RWPE1 (cell line): ENCODE measurements around the gene PLXNB2.

Experiments used
- CTCF ChIA-PET: fragments of 350-600 bp; sonication (Branson Sonifier 250); formaldehyde crosslinking; extraction: SDS; loops from one replicate; lab custom pipeline; 2021; lab: Yijun Ruan, JAX
- POLR2A ChIA-PET: fragments of 400-600 bp; formaldehyde crosslinking; extraction: SDS; loops from one replicate; lab custom pipeline; 2020; ENCODE audit warnings: antibody characterized with exemption; ENCODE audit not compliant: low non-redundant PET; lab: Yijun Ruan, JAX
- DNase-seq: peaks from one replicate; pipeline ENCODE4 v3.0.0; 2012; ENCODE audit warnings: low spot score
- H3K27ac ChIP-seq: fragments of 450-650 bp; 2 replicates; pipeline ENCODE4 v1.5.1; 2017
- TF ChIP-seq, protein P1 (sequence below): fragments of 450-650 bp; conservative IDR thresholded peaks from 2 replicates; pipeline ENCODE4 v1.5.1; 2017; ENCODE audit warnings: low read depth, mild to moderate bottlenecking

Gene PLXNB2

DNA sequence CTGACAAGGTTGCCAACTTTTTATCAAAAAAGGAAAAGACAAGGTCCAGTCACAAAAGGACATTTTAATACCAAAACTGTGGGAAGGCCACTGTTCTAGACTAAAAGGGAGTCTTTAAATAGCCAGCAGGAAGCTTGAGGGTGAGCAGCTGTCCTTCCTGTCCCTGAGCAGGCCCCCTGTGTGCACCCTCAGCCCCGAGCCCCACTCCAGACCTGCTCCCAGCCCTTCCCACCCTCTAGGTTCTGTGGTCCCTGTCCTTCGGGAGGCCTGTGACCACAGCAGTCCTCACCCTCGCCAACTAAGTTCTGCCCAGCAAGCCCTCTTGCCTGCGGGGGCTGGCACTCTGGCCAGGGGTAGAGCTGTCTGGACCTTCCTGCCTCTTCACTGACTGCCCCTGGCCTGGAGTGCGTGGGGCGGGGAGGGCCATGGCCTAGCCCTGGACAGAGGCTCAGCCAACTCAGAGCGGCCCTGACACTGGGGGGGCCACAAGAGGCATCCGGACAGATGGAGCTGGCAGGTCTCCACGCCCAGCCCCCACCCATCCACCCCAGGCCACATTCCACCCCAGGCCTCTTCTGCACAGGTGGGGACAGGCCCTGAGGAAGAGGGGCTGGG lies 1.6 kb upstream of the PLXNB2 start:
- POLR2A ChIA-PET: no interaction called here
- peak overlapping the region; percentile 100 for H3K27ac ChIP-seq
- no peak for DNase-seq
- CTCF ChIA-PET: no interaction called here
- TF ChIP-seq, protein P1, sequence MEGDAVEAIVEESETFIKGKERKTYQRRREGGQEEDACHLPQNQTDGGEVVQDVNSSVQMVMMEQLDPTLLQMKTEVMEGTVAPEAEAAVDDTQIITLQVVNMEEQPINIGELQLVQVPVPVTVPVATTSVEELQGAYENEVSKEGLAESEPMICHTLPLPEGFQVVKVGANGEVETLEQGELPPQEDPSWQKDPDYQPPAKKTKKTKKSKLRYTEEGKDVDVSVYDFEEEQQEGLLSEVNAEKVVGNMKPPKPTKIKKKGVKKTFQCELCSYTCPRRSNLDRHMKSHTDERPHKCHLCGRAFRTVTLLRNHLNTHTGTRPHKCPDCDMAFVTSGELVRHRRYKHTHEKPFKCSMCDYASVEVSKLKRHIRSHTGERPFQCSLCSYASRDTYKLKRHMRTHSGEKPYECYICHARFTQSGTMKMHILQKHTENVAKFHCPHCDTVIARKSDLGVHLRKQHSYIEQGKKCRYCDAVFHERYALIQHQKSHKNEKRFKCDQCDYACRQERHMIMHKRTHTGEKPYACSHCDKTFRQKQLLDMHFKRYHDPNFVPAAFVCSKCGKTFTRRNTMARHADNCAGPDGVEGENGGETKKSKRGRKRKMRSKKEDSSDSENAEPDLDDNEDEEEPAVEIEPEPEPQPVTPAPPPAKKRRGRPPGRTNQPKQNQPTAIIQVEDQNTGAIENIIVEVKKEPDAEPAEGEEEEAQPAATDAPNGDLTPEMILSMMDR: no peak

DNA sequence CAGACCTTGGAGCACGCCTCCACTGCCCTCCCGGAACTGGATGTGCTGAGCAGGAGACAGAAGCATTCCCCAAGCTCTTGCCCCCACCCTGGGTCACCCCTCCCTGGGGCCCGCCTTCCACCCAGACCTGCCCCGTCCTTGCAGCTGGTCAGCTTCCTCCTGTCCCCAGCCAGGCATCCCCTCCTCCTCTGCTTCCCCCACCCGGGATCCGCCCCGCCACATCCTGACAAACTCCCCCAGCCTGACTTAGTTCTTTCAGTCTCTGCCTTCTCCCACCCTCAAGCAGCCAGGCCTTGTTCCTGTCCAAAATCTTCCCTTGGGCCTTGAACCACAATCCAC lies 1.1 kb upstream of the PLXNB2 start:
- ChIA-PET POLR2A (no interaction called here), CTCF (no interaction called here)
- TF ChIP-seq, protein P1: no peak
- peak overlapping the region; percentile 100 for H3K27ac ChIP-seq
- DNase-seq: no peak

DNA sequence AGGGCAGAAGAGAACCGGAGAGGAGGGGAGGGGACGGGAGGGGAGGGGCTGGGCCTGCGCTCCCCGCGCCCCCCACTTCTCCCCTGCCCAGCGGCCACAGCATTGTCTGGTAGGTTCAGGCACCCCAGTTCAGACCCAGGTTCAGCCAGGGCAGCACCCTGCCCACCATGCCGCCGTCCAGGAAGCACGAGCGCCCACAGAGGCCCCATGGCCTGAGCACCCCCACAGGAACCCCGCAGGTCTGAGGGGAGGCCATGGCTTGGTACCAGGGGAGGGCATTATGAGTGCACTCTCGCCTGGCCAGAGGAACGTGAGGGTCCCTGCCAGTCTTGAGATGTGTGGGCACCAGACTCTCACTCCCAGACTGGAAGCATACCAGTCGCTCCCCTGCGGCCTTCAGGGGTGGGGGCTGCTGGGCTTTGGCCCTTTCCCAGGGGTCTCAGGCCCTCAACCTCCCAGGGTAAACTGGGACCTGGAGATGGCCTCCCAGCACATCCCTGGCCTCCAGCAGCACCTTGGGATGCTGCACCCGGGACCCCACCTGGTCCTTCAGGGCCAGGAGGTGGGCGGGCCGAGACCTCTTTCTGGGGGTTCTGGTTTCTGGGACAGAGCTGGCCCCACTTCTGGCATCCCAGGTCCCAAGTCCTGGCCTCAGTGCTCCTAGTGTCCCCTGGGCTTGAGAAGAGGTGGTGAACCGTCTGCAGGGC lies 597 bp upstream of the PLXNB2 start:
- CTCF ChIA-PET: no interaction called here
- TF ChIP-seq, protein P1: no peak
- DNase-seq: no peak
- H3K27ac ChIP-seq: peak overlapping the region; percentile 100
- POLR2A ChIA-PET: no interaction called here

DNA sequence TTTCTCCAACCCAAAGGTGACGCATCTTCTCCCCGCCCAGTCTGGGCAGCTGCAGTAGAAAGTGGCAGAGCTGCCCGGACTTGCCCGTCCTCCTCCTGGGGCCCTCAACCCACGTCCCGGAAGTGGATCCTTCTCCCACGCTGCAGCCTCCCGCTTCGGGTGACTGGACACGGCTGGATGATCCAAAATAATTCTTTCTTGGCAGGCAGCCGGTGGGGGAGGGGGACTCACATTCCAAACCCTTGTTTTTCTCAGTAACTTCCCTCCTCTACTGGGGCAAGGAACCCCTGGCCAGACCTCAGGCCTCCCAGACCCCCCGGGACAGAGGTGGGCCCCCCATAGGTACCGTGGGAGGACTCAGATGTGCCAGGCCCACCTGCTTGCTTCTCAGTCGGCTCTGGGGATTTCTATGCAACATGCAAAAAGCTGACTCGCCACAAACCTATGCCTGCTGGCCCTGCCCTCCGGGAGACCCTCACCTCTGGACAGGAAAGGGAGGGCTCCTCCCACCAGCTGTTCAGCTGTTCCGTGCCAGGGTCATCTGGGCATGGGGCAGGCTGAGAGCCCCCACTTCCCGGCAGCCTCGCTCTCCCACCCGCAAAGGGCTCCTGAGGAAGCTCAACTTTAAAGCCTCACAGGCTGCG lies 1.4 kb downstream of the PLXNB2 start:
- H3K27ac ChIP-seq: peak overlapping the region; percentile 100
- ChIA-PET POLR2A (interaction anchor here (0.6 to 1.1 kb wide), 2 partner anchors 12 to 55 kb away, joined by 3 read pairs; no protein-coding TSS in a partner anchor), CTCF (interaction anchor here (0.8 to 1.1 kb wide), 2 partner anchors 24 to 35 kb away, joined by 3 to 4 read pairs; no protein-coding TSS in a partner anchor)
- TF ChIP-seq, protein P1: no peak
- peak; percentile 94 for DNase-seq

DNA sequence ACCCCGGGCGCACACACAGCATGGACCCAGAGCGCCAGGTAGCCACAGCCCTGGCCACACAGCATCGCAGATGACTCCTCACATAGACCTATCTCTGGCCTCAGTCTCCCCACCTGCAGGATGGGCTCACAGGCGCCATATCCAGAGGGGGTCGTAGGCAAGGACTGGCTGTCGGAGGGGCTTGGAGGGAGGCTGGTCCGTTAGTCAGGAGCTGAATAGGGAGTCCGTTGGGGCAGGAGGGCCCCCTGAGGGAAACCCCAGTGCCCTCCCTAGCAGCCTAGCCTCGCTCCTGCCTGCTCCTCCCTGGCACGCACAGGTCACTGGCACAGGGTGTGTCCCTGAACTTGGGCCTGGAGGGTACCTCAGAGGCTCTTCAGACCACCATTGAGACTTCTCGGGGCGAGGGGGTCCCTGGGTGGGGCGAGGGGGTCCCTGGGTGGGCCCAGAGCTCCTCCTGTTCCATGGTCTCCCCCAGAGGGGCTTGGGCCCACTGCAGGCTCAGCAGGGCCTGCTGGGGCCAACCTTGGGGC lies 2.0 kb downstream of the PLXNB2 start:
- TF ChIP-seq, protein P1: no peak
- ChIA-PET POLR2A (interaction anchor here (0.6 to 1.1 kb wide), 2 partner anchors 11 to 55 kb away, joined by 3 read pairs; no protein-coding TSS in a partner anchor), CTCF (interaction anchor here (0.8 to 1.1 kb wide), 2 partner anchors 24 to 34 kb away, joined by 3 to 4 read pairs; no protein-coding TSS in a partner anchor)
- H3K27ac ChIP-seq: peak overlapping the region; percentile 100
- DNase-seq: no peak
